ENCODE measurements around the gene PPP2CA. TPM values are rescaled to one million over a fixed set of nuclear protein-coding genes. Genes with fewer than 3 reads are reported as not detected.
A peak's percentile ranks its signal among the peaks of the same experiment; 100 is the strongest.

The PPP2CA gene
- total and polyA plus RNA-seq, 10 donors: 23.5 to 175 (median 105) TPM

- Histone ChIP-seq H3K36me3 (no peaks in the 10 kb centered on the region), H3K9me3 (no peaks in the 10 kb centered on the region), H3K27ac (no peak overlapping the region), H3K4me3 (no peak overlapping the region), H3K4me1 (peaks cover 0 to 11% (median 0%) of the 10 kb centered on the region in 6 donors), H3K27me3 (replicated peaks in 1 of 7) (no peaks in the 10 kb centered on the region)
- WGBS, 5 donors: 52 to 78% (median 69%) methylated on average over 5 of the region's 5 CpGs
- DNase-seq: no peak
- intact Hi-C loops (cut with DNase I; ENCODE audit: low total_unique reads): no loop called here
- TF ChIP-seq CTCF (IDR thresholded peaks at IDR 0.05 in 8 of 11, conservative IDR thresholded peaks at IDR 0.05 in 3 of 11) (no peak), POLR2A (IDR thresholded peaks at IDR 0.05) (no peak), POLR2AphosphoS5 (IDR thresholded peaks at IDR 0.05) (no peak)
Observed at GRCh38 chr5:134252671-134253070, 26.8 kb upstream of the PPP2CA start.

GRCh38 chr5:134250949-134251348 lies 25.1 kb upstream of the PPP2CA start:
- no peak for DNase-seq
- Histone ChIP-seq H3K27me3 (replicated peaks in 1 of 7) (no peaks in the 10 kb centered on the region), H3K4me1 (peaks cover 0 to 11% (median 0%) of the 10 kb centered on the region in 6 donors), H3K27ac (no peak overlapping the region), H3K9me3 (no peaks in the 10 kb centered on the region), H3K4me3 (no peak overlapping the region), H3K36me3 (no peaks in the 10 kb centered on the region)
- WGBS, 5 donors: 84 to 97% (median 89%) methylated on average over 3 of the region's 3 CpGs
- no peak for TF ChIP-seq POLR2AphosphoS5 (IDR thresholded peaks at IDR 0.05)
- no peak for TF ChIP-seq POLR2A (IDR thresholded peaks at IDR 0.05)
- no peak for TF ChIP-seq CTCF (IDR thresholded peaks at IDR 0.05 in 8 of 11, conservative IDR thresholded peaks at IDR 0.05 in 3 of 11)
- intact Hi-C loops (cut with DNase I; ENCODE audit: low total_unique reads): no loop called here

GRCh38 chr5:134249469-134250379 lies 23.9 kb upstream of the PPP2CA start:
- Histone ChIP-seq H3K36me3 (no peaks in the 10 kb centered on the region), H3K4me1 (peaks cover 0 to 11% (median 0%) of the 10 kb centered on the region in 6 donors), H3K27me3 (replicated peaks in 1 of 7) (no peaks in the 10 kb centered on the region), H3K27ac (peak overlapping the region in 3 of 8 donors; percentile 27 to 35 (median 33)), H3K9me3 (no peaks in the 10 kb centered on the region), H3K4me3 (no peak overlapping the region)
- DNase-seq: no peak
- WGBS, 5 donors: 72 to 87% (median 82%) methylated on average over 15 of the region's 15 CpGs
- intact Hi-C loops (cut with DNase I; ENCODE audit: low total_unique reads): no loop called here
- TF ChIP-seq POLR2A (IDR thresholded peaks at IDR 0.05): no peak
- TF ChIP-seq POLR2AphosphoS5 (IDR thresholded peaks at IDR 0.05): no peak
- no peak for TF ChIP-seq CTCF (IDR thresholded peaks at IDR 0.05 in 8 of 11, conservative IDR thresholded peaks at IDR 0.05 in 3 of 11)

GRCh38 chr5:134248256-134248655 lies 22.4 kb upstream of the PPP2CA start:
- TF ChIP-seq POLR2AphosphoS5 (IDR thresholded peaks at IDR 0.05) (no peak), CTCF (IDR thresholded peaks at IDR 0.05 in 8 of 11, conservative IDR thresholded peaks at IDR 0.05 in 3 of 11) (no peak)
- DNase-seq: no peak
- intact Hi-C loops (cut with DNase I; ENCODE audit: low total_unique reads): no loop called here
- Histone ChIP-seq H3K4me3 (no peak overlapping the region), H3K36me3 (no peaks in the 10 kb centered on the region), H3K27me3 (replicated peaks in 1 of 7) (no peaks in the 10 kb centered on the region), H3K4me1 (peaks cover 0 to 11% (median 0%) of the 10 kb centered on the region in 6 donors), H3K9me3 (no peaks in the 10 kb centered on the region), H3K27ac (no peak overlapping the region)
- WGBS, 5 donors: 63 to 88% (median 80%) methylated on average over 3 of the region's 3 CpGs

Measured in spleen (tissue), 11 donors.